C4-2B (cell line): ENCODE measurements around the gene MYLK.

Experiments used
- ZFX ChIP-seq: fragments of 450-650 bp; IDR thresholded peaks from 2 replicates; pipeline ENCODE4 v1.6.1; 2017
- TF ChIP-seq, protein P1 (sequence below): fragments of 450-650 bp; conservative IDR thresholded peaks from 2 replicates; pipeline ENCODE4 v1.5.1; 2017; ENCODE audit warnings: mild to moderate bottlenecking

DNA sequence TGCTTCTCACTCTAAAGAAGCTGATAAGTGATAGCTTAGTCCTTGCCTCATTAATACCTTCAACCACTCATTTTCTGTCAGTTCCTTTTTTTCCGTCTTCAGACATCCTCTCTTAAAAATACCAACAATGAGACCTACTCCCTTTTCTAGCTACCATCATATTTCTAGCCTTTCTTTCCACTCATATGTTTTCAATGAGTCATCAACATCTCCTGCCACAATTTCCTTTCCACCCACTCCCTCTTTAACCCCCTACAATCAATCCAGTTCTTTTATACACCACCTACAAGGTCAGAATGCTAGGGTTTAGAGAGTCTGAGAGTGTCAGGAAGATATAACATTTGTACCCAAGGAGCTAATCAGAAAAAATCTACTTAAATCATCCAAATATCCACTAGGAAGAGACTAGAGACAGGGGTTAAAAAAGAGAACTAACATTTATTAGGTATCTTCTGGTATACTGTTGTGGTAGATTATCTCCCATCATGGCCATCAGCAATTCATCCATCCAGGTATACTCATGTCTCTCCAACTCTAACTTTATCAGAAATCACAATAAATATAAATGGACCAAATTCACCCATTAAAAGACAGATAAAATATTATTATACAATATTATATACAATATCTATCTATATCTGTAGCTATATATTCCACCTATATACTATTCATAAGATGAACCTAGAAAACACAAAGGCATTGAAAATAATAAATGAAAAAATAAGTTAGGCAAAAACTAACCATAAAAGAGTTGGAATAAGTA lies 42.5 kb downstream of the MYLK start:
- TF ChIP-seq, protein P1, sequence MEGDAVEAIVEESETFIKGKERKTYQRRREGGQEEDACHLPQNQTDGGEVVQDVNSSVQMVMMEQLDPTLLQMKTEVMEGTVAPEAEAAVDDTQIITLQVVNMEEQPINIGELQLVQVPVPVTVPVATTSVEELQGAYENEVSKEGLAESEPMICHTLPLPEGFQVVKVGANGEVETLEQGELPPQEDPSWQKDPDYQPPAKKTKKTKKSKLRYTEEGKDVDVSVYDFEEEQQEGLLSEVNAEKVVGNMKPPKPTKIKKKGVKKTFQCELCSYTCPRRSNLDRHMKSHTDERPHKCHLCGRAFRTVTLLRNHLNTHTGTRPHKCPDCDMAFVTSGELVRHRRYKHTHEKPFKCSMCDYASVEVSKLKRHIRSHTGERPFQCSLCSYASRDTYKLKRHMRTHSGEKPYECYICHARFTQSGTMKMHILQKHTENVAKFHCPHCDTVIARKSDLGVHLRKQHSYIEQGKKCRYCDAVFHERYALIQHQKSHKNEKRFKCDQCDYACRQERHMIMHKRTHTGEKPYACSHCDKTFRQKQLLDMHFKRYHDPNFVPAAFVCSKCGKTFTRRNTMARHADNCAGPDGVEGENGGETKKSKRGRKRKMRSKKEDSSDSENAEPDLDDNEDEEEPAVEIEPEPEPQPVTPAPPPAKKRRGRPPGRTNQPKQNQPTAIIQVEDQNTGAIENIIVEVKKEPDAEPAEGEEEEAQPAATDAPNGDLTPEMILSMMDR: no peak
- TF ChIP-seq ZFX: no peak
